ENCODE results near the gene SEZ6L2.

Gene SEZ6L2

DNA sequence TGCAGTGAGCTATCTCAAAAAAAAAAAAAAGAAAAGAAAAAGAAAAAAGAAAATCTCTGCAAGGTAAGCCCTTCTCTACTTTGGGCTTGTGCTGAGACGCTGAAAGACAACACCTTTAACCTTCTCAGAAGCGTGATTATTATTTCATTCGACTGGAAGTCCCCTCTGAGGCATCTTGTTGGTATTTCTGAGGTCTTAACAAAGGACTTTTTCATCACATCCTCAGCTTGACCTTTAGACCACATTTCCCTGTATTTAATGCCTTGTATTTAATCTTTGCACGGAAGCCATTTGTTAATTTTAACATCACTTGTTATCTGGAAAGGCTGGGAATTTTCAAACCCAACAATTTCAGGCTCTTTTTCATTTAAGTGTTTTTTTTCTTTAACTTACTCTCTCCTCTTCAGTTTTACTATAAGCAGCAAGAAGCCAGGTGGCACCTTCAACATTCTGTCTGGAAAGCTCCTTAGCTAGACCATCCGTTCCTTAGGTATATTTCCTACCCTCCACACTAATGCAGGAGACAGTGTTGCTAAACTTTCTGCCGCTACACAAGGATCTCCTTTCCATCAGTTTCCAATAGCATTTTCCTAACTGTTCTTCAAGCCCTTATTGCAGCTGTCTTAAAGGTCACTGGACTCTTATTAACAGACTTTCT, 16.4 kb upstream of the SEZ6L2 start:
- TF ChIP-seq, protein P1, sequence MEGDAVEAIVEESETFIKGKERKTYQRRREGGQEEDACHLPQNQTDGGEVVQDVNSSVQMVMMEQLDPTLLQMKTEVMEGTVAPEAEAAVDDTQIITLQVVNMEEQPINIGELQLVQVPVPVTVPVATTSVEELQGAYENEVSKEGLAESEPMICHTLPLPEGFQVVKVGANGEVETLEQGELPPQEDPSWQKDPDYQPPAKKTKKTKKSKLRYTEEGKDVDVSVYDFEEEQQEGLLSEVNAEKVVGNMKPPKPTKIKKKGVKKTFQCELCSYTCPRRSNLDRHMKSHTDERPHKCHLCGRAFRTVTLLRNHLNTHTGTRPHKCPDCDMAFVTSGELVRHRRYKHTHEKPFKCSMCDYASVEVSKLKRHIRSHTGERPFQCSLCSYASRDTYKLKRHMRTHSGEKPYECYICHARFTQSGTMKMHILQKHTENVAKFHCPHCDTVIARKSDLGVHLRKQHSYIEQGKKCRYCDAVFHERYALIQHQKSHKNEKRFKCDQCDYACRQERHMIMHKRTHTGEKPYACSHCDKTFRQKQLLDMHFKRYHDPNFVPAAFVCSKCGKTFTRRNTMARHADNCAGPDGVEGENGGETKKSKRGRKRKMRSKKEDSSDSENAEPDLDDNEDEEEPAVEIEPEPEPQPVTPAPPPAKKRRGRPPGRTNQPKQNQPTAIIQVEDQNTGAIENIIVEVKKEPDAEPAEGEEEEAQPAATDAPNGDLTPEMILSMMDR (IDR thresholded peaks at IDR 0.05): no peak

DNA sequence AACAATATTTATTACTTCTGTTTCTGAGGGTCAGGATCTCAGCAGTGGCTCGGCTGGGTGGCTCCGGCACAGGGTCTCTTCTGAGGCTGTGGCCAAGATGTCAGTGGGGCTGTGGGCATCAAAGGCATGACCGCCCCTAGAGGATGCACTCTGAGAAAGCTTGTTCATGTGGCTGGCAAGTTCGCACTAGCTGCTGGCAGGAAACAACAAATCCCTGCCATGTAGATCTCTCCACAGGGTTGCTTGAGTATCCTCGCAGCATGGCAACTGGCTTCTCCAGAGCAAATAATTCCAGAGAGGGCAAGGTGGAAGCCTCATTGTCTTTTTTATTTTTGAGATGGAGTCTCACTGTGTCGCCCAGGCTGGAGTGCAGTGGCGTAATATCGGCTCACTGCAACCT, 14.2 kb upstream of the SEZ6L2 start:
- TF ChIP-seq, protein P1 (IDR thresholded peaks at IDR 0.05): no peak

DNA sequence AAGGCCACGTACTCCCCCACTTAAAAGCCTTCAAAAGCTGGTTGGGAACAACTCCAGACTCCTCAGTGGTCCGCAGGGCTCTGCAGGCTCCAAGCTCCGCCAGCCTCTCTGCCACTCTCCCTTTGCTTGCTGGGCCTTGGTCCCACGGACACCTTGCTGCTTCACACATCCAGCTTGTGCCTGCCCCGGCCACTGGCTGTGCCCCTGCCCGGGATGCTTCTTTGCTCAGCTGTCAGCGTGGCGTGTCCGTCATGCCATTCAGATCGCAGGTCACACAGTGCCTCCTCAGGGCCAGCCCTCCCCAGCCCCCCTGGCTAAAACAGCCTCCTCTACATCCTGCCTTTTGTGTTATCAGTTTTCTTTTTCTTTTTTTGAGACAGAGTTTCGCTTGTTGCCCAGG, 12.7 kb upstream of the SEZ6L2 start:
- TF ChIP-seq, protein P1 (IDR thresholded peaks at IDR 0.05): no peak

DNA sequence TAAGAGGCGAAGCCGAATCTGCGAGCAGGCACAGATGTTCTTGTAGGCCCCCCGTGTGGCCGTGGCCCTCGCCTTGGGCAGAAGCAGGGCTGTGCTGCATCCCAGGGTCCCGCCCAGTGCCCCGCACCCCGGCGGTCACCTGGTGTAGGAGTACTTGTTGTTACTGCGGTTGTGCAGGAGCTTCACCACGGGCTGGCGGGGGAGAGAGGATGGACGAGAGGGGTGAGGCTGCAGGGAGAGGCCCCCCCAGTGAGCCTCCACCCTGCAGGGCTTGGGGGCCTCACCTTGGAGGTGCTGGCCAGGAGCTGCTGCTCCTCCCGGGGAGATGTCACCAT, 12.3 kb upstream of the SEZ6L2 start:
- TF ChIP-seq, protein P1 (IDR thresholded peaks at IDR 0.05): no peak

DNA sequence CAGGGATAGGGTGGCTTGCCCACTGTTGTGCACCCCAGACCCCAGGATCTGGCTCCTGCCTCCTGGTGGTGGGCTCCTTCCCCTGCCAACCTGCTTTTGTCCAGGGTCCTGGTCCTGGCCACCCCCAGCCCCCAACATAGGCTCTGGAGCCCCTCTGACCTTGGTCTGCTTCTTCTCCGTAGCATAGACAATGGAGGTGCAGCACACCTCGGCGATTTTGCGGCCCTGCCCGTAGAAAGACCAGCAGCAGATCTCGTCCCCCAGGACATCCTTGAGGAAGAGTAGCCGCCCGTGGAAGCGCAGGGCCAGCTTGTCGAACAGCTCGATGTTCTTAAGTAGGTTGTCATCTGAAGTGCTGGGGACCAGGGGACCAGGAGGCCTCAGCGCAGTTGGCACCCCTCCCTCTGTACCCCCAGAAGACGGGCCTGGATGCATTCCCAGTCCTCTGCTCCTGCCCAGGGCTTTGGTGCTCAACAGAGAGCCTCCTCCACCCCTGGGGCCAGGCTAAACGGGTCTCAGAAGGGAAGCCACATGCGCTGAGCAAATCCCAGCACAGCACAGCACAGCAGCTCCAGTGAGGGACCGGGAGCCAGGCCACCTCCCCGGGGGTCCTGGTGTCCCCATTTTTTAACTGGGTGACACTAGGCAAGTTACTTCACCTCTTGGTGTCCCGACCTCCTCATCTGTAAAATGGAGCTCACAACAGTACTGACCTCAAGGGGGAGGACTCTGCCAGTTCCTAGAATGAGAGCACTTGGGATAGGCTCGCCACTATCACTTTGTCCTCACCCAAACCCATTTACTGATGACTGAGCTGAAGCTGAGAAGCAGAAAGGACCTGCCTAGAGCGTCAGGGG, 11.7 kb upstream of the SEZ6L2 start:
- TF ChIP-seq, protein P1 (IDR thresholded peaks at IDR 0.05): no peak

DNA sequence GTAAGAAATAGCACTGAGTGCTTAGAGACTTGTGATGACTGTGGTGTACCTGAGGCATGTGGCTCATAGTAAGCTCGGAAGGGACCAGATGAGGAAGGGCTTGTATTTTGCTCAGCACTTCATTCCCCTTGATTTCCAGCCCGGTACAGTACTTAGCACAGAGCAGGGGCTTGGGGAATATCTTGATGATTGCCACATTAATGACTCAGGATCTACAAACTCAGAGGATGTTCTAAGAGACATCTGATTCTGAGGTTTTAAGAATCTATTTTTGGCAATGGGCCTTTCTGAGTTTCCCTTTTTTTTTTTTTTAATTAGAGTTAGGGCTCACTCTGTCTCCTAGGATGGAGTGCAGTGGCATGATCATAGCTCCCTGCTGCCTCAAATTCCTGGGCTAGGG, 10.0 kb upstream of the SEZ6L2 start:
- TF ChIP-seq, protein P1 (IDR thresholded peaks at IDR 0.05): no peak

DNA sequence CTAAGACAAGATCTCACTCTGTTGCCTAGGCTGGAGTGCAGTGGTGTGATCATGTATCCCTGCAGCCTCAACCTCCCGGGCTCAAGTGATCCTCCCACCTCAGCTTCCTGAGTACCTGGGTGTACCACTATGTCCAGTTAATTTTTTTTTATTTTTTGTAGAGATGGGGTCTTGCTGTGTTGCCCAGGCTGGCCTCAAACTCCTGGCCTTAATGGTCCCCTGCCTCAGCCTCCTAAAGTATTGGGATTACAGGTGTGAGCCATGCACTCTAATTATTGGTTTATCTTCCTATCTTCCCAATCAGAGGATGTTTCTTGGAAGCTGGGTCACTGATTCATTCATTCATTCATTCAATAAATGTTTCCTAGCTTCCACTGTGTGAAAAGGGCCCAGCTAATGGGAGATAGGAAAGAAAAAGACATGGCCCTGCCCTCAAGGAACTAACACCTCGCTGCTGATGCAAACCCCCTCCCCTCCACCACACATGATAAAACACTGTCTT, 9.4 kb upstream of the SEZ6L2 start:
- TF ChIP-seq, protein P1 (IDR thresholded peaks at IDR 0.05): no peak

Measured in LNCAP (cell line).